GM19239 (cell line): ENCODE results near the gene BST1.
"Not testable (repeated sequence)": the region's sequence is repeated elsewhere in the genome, so short reads cannot be mapped to it uniquely, and the experiment has no call there.

Experiments used
- DNase-seq: peaks from one replicate; pipeline ENCODE4 v3.0.0; 2011; ENCODE audit warnings: low spot score; ENCODE audit not compliant: insufficient read length
- FAIRE-seq: peaks from 2 replicates; lab custom pipeline; 2011; peaks lifted over from hg19 to GRCh38; lab: Jason Lieb, UNC

BST1 gene

GRCh38 chr4:15703439-15703838 lies 574 bp downstream of the BST1 start:
- FAIRE-seq (no peak), DNase-seq (no peak)

- no peak for DNase-seq
- no peak for FAIRE-seq
These were observed 1.3 kb downstream of the BST1 start for GRCh38 chr4:15704129-15704528.

GRCh38 chr4:15706646-15707362 lies 3.9 kb downstream of the BST1 start:
- FAIRE-seq: no peak
- no peak for DNase-seq

GRCh38 chr4:15707363-15707715 lies 4.5 kb downstream of the BST1 start:
- DNase-seq (no peak), FAIRE-seq (no peak)

- DNase-seq: no peak
These were observed 8.9 kb downstream of the BST1 start for GRCh38 chr4:15711762-15712161.

GRCh38 chr4:15712214-15712613 lies 9.3 kb downstream of the BST1 start:
- no peak for DNase-seq
- FAIRE-seq: no peak

More at GRCh38 chr4:15711762-15712161, 8.9 kb downstream of the BST1 start:
- no peak for FAIRE-seq

- FAIRE-seq: no peak
These were observed 11.3 kb downstream of the BST1 start for GRCh38 chr4:15714141-15714540.

GRCh38 chr4:15714646-15715435 lies 12.0 kb downstream of the BST1 start:
- no peak for FAIRE-seq
- DNase-seq: no peak

More at GRCh38 chr4:15714141-15714540, 11.3 kb downstream of the BST1 start:
- no peak for DNase-seq

- DNase-seq: no peak
- no peak for FAIRE-seq
These were observed 13.2 kb downstream of the BST1 start for GRCh38 chr4:15716115-15716514.

GRCh38 chr4:15717086-15717485 lies 14.2 kb downstream of the BST1 start:
- FAIRE-seq (no peak), DNase-seq (no peak)

GRCh38 chr4:15717657-15718416 lies 15.0 kb downstream of the BST1 start:
- DNase-seq (no peak), FAIRE-seq (no peak)

- DNase-seq: no peak
- no peak for FAIRE-seq
These were observed 15.6 kb downstream of the BST1 start for GRCh38 chr4:15718465-15718864.

- no peak for FAIRE-seq
These were observed 16.1 kb downstream of the BST1 start for GRCh38 chr4:15718959-15719358.

GRCh38 chr4:15719506-15719905 lies 16.6 kb downstream of the BST1 start:
- no peak for DNase-seq
- no peak for FAIRE-seq

More at GRCh38 chr4:15718959-15719358, 16.1 kb downstream of the BST1 start:
- no peak for DNase-seq

- FAIRE-seq (no peak), DNase-seq (no peak)
These were observed 18.0 kb downstream of the BST1 start for GRCh38 chr4:15720851-15721250.

- DNase-seq (no peak), FAIRE-seq (no peak)
These were observed 22.7 kb downstream of the BST1 start for GRCh38 chr4:15725608-15726007.

GRCh38 chr4:15729910-15730533 lies 27.2 kb downstream of the BST1 start:
- DNase-seq: peak; percentile 48
- FAIRE-seq: peak; percentile 96

GRCh38 chr4:15733061-15733460 lies 30.2 kb downstream of the BST1 start:
- not testable (repeated sequence) for DNase-seq, FAIRE-seq

- DNase-seq: no peak
- FAIRE-seq: no peak
These were observed 32.7 kb downstream of the BST1 start for GRCh38 chr4:15735536-15735935.

GRCh38 chr4:15736514-15737050 lies 33.7 kb downstream of the BST1 start:
- DNase-seq (no peak), FAIRE-seq (peak; percentile 31)
